GM18526 (cell line): ENCODE data around the gene FGF1.

Source experiments
- POLR2A ChIP-seq: IDR thresholded peaks from 3 replicates; pipeline ENCODE4 v1.6.1; 2011; ENCODE audit not compliant: insufficient read length; ENCODE audit errors: extremely low read depth

The FGF1 gene

DNA sequence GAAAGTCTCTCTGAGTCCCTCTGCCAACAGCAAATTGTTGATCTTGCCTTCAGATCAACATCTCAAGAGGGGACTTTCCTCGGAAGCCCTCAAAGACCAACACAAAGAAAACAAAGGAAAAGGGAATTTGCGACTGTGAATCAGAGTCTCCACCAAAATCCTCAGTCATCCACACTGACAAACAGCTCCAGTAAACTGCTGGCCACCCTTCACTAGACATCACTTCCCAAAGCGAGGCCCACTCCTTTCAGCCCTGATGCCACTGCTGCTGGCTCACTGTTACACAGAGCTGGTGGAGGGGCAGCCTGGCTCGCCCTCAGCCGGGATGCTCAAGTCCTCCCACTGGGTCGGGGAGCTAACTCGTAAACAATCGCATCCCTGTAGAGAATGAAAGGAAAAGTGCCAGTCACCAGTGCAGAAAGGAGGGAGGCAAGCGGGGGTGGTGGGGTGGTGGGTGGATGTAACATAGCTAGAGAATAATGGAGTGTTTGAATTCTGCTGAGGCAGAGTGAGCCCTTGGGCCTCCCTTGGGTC is 1.3 kb downstream of the FGF1 start:
- no peak for TF ChIP-seq POLR2A

DNA sequence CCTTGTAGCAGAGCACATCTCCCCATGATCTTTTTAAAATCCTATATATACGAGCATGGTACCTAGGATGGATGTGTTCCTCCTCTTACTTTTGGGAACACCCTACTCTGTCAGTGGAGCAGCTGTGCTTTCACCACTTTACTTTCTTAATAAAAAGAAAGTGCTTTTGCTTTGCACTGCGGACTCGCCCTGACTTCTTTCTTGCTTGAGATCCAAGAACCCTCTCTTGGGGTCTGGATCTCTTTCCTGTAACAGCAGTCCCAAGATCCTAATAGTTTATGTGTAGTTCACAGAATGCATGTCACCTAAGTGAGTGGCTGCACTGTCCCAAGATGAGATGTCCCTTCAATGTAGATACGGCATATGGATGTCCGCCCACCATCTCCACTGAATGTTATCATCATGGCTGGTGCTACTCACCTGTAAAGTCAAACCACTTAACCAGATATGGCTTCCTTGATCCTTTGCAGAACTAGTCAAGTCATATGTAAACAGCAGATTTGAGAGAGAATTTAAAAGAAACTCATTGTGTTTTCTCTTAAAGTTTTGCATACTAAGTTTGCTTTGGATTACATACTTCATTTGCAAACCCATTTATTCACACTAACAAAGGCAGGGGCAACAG is 1.9 kb downstream of the FGF1 start:
- no peak for TF ChIP-seq POLR2A

- TF ChIP-seq POLR2A = no peak
These were observed 2.8 kb downstream of the FGF1 start for GRCh38 chr5:142683116-142683515.

GRCh38 chr5:142680605-142681259 is 5.2 kb downstream of the FGF1 start:
- no peak for TF ChIP-seq POLR2A

DNA sequence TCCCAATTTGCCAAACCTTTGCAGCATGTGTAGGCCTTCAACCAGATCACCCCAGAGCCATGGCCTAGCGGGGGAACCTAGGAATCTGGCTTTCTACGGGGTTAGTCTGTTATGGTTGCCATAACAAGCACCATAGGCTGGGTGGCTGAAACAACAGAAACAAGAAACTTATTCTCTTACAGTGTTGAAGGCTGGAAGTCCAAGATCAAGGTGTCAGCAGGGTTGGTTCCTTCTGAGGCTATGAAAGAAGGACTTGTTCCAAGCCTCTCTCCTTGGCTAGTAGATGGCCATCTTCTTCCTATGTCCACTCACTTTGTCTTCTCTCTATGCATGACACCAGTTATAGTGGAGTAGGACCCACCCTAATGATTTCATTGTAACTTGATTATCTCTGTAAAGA is 6.1 kb downstream of the FGF1 start:
- no peak for TF ChIP-seq POLR2A

DNA sequence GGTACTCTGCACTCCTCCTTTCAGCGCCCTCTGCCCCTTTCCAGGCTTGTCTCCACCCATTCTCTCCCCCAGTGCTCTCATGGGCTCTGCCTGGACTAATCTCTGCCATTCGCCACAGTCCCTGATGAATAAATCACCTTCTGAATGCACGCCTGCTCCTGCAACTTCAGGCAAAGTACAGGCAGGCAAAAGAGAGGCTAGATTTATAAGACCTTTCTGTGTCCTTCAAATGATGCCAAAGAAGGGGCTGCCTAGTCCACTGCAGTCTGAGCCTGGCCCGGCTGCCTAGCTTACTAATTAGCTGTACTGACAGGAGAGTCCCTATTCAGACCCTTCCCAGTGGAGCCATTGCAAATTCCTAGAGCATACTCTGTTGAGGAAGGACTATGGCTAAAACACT is 7.4 kb downstream of the FGF1 start:
- TF ChIP-seq POLR2A = no peak

DNA sequence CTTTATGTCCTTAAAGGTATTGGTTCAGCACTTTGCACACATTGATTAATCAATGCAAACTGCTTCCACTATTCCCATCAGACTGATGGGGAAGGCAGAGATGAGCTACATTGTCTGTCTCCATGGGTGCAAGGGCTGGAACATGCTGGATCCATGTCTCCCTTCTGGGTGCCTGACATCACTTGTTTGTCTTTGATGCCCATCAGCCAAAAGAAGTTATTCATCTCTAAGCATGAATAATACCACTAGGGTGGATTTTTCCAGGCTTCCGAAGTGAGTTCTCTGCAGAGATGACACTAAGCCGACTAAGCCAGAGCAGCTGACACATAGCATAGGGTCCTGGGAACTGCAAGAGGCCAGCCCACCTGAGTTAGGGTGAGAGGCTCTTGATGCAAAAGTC is 8.7 kb downstream of the FGF1 start:
- TF ChIP-seq POLR2A = no peak

GRCh38 chr5:142676318-142676717 is 9.6 kb downstream of the FGF1 start:
- TF ChIP-seq POLR2A = no peak

DNA sequence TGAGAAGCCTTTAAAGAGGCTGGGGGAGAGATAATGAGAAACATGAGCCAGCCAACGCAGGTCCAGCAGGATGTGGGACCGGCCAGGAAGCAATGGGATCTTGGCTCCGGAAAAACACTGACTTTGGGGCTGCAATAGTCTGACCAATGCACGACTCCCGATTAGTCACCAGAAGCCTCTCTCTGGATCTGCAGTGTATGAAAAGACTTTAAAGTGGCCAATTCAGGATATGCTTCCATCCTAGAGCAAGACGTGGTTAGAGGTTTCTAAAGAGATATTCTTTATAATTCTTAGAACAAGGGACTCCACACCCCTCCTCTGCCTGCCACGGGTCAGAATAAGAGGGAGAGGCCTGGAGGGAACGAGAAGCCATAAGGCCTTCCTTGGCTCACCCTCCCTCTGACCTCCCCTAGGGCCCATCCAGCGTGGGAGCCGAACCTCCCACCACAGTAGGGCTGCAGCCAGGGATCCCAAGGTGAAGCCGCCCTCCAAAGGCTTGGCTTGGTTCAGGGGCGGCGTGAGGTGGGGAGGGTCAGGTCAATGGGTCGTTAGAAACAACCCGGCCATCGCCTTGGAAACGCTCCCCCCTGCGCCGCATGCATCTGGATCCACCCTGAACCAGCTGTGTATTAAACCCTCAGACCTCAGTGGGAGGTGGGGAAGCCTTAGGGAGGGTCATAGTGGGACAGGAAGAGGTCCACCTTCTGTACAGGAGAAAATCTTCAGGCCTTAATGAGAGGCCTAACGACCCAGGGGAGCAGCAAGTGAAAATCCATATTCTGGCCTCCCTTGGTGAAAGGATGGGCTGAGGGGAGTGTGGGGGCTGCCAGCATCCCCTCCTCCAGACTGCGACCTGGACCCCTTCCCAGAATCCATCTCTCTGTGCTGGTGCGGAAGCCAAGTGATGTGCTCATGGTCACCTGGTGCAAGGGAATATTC is 11.1 kb downstream of the FGF1 start:
- TF ChIP-seq POLR2A = no peak

DNA sequence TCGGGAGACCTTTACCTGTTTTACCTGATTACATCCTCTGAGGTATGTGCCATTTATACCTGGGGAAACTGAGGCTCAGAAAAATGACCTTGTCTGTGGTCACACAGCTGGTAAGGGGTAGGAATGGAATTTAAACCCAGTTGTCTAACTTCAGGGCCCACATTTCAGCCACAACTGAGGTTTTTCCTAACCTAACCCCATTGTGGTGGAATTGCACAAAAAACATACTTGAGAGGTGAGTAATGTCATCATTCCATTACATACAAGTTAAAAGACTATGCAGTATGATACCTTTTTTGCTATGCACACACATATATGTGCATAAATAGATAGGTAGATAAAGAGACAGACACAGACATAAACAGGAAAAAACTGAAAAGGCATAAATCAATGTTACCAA is 14.1 kb downstream of the FGF1 start:
- TF ChIP-seq POLR2A = no peak

- TF ChIP-seq POLR2A = no peak
These were observed 14.6 kb downstream of the FGF1 start for GRCh38 chr5:142671266-142671665.

- TF ChIP-seq POLR2A = no peak
These were observed 15.1 kb downstream of the FGF1 start for GRCh38 chr5:142670804-142671203.

GRCh38 chr5:142669477-142669876 is 16.4 kb downstream of the FGF1 start:
- no peak for TF ChIP-seq POLR2A

DNA sequence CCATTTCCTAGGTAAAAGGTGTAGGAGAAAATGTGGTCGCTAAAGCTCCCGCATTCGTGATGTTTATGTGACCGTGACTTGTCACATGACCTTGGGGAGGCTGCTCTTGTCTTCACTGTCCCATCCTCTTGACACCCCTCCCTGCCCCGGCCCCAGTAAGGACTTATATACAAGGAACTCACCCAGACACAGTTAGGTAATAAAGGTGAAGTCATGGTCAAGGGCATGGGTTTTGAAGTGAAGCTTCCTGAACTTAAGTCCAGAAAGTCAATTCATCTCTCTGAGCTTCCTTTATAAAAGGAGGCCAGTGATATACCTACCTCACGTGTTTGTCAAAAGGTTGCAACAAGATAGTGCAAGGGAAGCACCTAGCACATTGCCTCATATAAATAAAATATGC is 17.6 kb downstream of the FGF1 start:
- TF ChIP-seq POLR2A = no peak

DNA sequence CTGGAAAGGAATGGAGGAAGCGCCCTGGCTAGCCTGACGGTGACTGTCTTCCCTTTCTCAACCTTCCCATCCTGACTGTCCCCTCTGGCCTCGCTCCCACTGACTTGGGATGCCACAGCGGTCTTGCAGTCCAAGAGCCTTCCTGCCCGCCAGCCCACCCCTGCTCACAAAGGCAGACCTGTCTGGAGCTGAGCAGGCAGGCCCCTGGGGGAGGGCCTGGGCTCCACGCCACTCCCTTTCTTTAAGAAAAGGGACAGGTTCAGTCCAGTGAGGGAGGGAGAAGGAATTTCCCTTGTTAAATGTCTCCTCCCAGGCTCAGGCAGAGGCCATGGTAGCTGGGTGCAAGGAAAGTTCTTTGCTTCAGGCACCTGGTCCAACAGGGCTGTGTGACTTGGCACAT is 18.1 kb downstream of the FGF1 start:
- no peak for TF ChIP-seq POLR2A

DNA sequence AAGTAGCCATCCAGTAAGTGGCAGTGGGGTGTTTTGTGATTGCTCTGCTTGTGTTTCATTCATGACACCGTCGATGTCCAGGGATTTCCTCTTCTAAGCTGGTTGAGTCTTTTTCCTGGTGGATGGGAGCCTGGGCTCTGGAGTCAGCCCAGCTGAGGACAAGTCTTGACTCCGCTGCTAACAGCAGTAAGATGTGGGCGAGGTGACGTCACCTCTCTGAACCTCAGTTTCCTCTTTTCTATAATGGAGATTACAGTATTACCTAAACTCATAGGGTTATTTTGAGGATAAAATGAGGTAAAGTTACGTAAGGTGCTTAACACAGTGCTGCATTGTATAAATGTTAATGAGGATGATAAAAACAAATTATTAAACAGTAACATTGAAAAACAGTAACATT is 21.3 kb downstream of the FGF1 start:
- no peak for TF ChIP-seq POLR2A
